Uterus (tissue), 2 donors: Measurements from ENCODE around the gene BCKDK.

Experiments used
- CTCF ChIP-seq, 4 experiments: fragments of 200-600 bp in 2 of 4; fragments of 450-650 bp in 2 of 4; sonication (generic) in 2 of 4; IDR thresholded peaks; one replicate each; pipeline ENCODE4 v1.5.1; 2016 to 2019; ENCODE audit warnings: antibody characterized with exemption in 4 of 4, mild to moderate bottlenecking in 2 of 4, moderate library complexity in 1 of 4
- POLR2A ChIP-seq, 2 donors: fragments of 450-650 bp; IDR thresholded peaks; one replicate each; pipeline ENCODE4 v1.6.1; 2016; ENCODE audit warnings: antibody characterized with exemption in 2 of 2, mild to moderate bottlenecking in 1 of 2, moderate library complexity in 1 of 2

- no peak for TF ChIP-seq CTCF (IDR thresholded peaks at IDR 0.05)
- TF ChIP-seq POLR2A (IDR thresholded peaks at IDR 0.05) = no peak
Measured at GRCh38 chr16:31061126-31061812, 46.9 kb upstream of the BCKDK start.
